HG03354 (cell line): Measurements from ENCODE around the gene IDH2.
"Not testable (repeated sequence)": the region's sequence is repeated elsewhere in the genome, so short reads cannot be mapped to it uniquely, and the experiment has no call there.

Experiments used
- ATAC-seq: cut with Tn5 transposase; IDR thresholded peaks from one replicate; pipeline ENCODE4 v1.9.1; 2021; ENCODE audit warnings: mild to moderate bottlenecking; ENCODE audit not compliant: unreplicated experiment, poor library complexity, severe bottlenecking

IDH2 gene

GRCh38 chr15:90101969-90102890, at the start of gene IDH2:
Gene IDH2, minus strand, starts transcription at chr15:90102468. Its CDS starts 78 bp downstream, at chr15:90102390.
- peak; percentile 63 for ATAC-seq

GRCh38 chr15:90150551-90150950, 48.3 kb upstream of the IDH2 start:
- ATAC-seq: not testable (repeated sequence)

GRCh38 chr15:90149609-90150340, 47.5 kb upstream of the IDH2 start:
- ATAC-seq: no peak

GRCh38 chr15:90146198-90146761, 44.0 kb upstream of the IDH2 start:
- not testable (repeated sequence) for ATAC-seq

GRCh38 chr15:90145761-90146160, 43.5 kb upstream of the IDH2 start:
- no peak for ATAC-seq

GRCh38 chr15:90145259-90145658, 43.0 kb upstream of the IDH2 start:
- no peak for ATAC-seq

- ATAC-seq: peak; percentile 77
Measured at GRCh38 chr15:90143166-90143655, 40.9 kb upstream of the IDH2 start.

- no peak for ATAC-seq
Measured at GRCh38 chr15:90142216-90143165, 40.2 kb upstream of the IDH2 start.

GRCh38 chr15:90141646-90142045, 39.4 kb upstream of the IDH2 start:
- ATAC-seq: no peak

GRCh38 chr15:90139549-90139948, 37.3 kb upstream of the IDH2 start:
- not testable (repeated sequence) for ATAC-seq

- no peak for ATAC-seq
Measured at GRCh38 chr15:90138071-90138833, 36.0 kb upstream of the IDH2 start.

- ATAC-seq: no peak
Measured at GRCh38 chr15:90132437-90132836, 30.2 kb upstream of the IDH2 start.

- no peak for ATAC-seq
Measured at GRCh38 chr15:90131848-90132247, 29.6 kb upstream of the IDH2 start.

GRCh38 chr15:90130291-90130690, 28.0 kb upstream of the IDH2 start:
- ATAC-seq: no peak

GRCh38 chr15:90126596-90127435, 24.5 kb upstream of the IDH2 start:
- ATAC-seq: no peak

- no peak for ATAC-seq
Measured at GRCh38 chr15:90126022-90126421, 23.8 kb upstream of the IDH2 start.

GRCh38 chr15:90124507-90124906, 22.2 kb upstream of the IDH2 start:
- no peak for ATAC-seq

GRCh38 chr15:90121086-90121485, 18.8 kb upstream of the IDH2 start:
- ATAC-seq: no peak
